Stimulated activated CD8-positive, alpha-beta memory T cell treated with anti-CD3 and anti-CD28 coated beads, Interleukin-2, amount 100 ng/mL, for 48 hours (primary cell): ENCODE results near the gene SMYD4.
"Not testable (repeated sequence)": the region's sequence is repeated elsewhere in the genome, so short reads cannot be mapped to it uniquely, and the experiment has no call there.

Experiments
- DNase-seq, 2 donors: peaks; one replicate each; pipeline ENCODE4 v3.0.0-alpha.2; 2020; ENCODE audit warnings: low read depth in 2 of 2

Gene SMYD4

DNA sequence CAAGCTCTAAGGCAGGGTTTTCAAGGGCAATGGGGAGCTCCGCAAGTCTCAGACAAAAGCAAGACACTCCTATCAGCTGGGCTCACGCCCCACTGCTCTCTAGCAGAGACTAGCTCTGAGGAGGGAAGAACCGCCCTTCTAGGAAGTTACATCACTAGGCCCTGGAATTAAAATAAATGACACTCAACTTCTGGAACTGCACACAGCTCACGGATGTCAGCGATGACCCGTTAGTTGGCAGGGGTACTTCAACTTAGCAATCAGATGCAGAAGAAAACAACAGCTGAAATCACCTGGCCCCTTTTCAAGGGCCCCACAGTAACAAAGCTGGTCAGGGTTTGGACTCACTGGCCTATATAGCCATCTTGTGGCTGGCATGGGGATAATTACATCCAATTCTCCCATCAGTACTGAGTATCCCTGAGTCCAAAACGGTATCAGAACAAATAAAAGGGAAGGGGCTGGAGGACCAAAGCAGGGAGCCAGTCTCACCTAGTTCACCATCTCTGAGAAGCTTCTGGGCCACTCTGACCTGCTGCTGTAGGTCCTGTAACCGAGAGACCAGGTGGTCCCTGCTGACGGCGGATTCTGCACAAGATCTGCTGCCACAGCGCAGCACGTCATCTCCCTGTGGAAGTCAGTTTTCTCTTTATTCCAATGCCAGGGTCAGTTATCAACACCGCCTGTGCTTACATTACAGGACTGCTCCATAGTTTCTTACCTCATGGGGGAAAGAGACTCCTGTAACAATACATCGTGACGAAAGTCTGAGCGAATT lies 45.7 kb downstream of the SMYD4 start:
- DNase-seq, result no peak

DNA sequence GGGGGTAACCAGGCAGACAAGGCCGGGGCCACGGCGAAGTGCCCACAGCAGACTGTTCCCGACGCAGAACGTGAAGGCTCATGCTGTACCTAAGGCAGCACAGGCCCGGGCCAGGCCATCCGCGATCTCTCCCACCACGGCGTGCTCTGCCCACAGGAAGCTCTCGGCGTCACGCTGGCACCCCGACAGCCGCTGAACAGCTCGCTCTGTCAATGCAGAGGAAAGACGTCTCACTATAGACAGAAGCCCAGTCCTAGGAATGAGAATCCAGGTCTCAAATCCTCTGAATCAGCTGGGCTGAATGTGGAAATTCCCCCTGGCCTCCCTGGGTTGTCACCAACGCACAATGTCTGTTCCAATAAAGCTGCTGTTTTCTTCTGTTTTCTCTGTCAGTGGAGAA lies 46.4 kb downstream of the SMYD4 start:
- DNase-seq, result no peak

DNA sequence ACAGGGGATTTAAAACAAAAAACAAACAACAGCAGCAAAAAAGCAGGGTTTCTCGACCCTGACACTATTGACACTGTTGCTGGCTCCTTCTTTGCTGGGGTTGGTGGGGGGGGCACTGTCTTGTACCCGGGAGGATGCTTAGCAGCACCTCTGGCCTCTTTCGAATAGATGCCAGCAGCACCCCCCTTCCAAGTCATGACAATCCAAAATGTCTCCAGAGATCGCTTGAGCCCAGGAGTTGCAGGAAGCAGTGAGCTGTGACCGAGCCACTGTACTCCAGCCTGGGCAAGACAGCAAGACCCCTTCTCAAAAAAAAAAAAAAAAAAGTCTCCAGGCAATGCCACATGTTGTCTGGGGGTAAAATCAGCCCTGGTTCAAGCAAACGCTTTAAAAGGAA lies 47.5 kb downstream of the SMYD4 start:
- no peak for DNase-seq

DNA sequence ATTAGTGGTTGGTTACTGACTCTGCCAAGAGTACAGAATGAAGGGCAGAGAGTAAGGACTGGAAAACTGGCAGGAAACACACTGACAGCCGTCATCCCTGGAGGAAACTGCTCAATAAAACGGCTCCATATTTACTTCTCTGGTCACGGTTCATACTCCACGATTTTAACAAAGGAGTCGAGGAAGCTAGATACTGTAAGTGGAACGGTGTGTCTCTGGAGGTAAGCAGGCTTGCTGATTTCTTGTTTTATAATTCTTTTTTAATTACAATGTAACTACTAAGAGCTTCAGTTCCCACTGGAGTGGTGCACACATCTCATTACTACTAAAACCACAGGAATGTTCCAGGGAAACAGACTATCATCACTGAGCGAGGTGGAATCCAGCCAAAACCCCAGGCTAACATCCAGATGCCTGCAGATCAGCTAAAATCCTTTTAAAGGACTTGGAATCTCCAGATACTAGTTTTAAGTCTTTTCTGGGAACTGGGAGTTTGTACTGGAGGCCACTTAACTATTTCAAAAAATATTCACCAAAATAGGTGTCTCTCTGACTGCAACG lies 50.1 kb downstream of the SMYD4 start:
- DNase-seq, result no peak

DNA sequence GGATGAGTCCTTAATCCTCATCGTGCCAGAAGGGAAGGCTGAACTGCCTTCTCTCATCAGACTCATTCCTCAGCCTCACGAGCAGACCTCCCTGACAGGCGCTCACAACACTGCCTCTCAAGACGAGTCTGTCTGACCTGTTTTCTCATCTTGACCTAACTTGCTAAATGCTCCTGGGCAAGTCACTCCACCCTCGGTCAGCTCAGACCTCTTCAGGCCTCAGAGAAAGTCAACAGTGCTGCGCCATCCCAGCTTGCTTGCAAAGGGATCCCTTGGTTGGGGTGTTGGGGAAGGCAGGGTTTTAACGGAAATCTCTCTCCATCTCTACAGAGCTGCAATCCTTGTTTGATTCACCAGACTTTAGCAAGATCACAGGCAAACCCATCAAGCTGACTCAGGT lies 52.8 kb downstream of the SMYD4 start:
- no peak for DNase-seq

DNA sequence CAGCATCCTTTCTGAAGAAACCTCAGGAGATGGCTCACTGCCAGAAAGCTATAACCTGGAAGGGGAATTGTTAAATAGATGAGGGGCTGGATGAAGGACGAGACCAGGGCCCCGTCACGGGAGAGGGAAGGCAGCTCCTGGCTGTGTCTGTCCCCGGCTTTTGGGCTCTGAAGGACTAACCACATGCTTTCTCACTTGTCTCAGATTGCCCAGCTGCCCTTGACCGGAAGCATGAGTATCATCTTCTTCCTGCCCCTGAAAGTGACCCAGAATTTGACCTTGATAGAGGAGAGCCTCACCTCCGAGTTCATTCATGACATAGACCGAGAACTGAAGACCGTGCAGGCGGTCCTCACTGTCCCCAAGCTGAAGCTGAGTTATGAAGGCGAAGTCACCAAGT lies 53.4 kb downstream of the SMYD4 start:
- DNase-seq, result no peak

DNA sequence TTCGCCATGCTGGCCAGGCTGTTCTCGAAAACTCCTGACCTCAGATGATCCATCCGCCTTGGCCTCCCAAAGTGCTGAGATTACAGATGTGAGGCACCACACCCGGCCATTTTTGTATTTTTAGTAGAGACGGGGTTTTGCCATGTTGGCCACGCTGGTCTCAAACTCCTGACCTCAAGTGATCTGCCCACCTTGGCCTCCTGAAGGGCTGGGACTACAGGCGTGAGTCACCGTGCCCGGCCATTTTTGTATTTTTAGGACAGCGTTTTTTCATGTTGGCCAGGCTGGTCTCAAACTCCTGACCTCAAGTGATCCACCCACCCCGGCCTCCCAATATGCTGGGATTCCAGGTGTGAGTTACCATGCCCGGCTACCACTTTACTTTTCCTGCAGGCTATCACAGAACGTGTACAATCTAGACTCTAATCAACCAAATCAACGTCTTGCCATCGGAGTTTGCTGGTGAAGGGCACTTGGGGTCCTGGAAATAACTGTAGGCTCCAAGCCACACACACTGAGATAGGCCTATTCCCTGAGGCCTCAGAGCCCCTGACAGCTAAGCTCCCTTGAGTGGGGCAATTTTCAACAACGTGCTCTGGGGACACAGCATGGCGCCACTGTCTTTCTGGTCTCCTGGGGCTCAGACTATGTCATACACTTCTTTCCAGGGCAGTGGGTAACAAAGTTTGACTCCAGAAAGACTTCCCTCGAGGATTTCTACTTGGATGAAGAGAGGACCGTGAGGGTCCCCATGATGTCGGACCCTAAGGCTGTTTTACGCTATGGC lies 55.1 kb downstream of the SMYD4 start:
- DNase-seq, result no peak

DNA sequence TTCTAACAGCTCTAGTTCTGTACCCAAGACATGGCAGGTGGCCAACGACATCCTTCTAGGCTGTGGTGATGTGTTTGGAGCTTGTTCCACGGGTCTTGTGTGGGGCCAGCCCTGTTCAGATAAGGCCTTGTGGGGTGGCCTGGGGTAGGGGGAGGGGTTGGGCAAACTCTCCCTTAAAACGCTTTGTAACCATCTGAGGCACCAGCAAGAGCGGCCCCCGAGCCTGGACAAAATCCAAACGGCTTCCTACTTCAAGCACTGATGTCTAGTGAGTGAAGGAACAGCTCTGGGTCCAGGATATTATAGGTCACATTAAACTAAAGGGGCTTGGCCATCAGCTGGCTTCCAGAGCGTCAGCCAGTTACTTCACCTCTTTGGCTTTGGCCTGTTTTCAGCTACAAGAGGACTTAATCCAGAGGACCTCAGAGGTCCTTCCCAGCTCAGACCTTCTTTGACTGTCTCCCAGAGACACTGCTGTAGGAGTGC lies 56.0 kb downstream of the SMYD4 start:
- no peak for DNase-seq

DNA sequence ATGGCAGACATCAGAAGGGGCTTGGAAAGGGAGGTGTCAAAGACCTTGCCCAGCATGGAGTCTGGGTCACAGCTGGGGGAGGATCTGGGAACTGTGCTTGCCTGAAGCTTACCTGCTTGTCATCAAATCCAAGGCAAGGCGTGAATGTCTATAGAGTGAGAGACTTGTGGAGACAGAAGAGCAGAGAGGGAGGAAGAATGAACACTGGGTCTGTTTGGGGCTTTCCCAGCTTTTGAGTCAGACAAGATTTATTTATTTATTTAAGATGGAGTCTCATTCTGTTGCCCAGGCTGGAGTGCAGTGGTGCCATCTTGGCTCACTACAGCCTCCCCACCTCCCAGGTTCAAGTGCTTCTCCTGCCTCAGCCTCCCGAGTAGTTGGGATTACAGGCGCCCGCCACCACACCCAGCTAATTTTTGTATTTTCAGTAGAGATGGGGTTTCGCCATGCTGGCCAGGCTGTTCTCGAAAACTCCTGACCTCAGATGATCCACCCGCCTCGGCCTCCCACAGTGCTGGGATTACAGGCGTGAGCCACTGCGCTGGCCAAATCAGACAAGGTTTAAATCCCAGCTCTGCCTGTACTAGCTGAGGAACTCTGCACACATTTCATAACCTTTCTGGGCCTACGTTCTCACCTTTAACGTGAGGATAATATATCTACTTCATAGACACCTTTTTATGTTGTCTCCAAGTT lies 56.6 kb downstream of the SMYD4 start:
- not testable (repeated sequence) for DNase-seq

DNA sequence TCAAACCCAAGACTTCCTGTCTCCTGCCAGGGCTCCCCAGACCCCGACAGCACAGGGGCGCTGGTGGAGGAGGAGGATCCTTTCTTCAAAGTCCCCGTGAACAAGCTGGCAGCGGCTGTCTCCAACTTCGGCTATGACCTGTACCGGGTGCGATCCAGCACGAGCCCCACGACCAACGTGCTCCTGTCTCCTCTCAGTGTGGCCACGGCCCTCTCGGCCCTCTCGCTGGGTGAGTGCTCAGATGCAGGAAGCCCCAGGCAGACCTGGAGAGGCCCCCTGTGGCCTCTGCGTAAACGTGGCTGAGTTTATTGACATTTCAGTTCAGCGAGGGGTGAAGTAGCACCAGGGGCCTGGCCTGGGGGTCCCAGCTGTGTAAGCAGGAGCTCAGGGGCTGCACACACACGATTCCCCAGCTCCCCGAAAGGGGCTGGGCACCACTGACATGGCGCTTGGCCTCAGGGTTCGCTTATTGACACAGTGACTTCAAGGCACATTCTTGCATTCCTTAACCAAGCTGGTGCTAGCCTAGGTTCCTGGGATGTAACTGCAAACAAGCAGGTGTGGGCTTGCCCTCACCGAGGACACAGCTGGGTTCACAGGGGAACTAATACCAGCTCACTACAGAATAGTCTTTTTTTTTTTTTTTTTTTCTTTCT lies 59.8 kb downstream of the SMYD4 start:
- DNase-seq, result no peak

DNA sequence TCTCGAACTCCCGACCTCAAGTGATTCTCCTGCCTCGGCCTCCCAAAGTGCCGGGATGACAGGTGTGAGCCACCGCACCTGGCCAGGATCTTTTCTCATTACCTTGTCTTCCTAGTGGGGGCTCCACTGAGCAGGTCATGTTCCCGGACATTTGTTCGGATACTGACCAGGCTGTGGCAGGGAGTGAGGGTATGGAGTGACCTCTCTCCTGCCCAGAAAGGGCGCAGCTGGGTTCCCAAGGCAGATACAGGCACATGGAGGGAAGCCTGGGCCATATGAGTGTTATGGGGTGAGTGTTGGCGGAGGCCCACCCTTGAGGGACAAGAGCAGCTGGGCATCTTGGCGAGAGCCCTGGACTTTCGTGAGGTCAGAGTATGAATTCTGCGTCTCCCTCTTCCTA lies 62.3 kb downstream of the SMYD4 start:
- DNase-seq, result no peak

DNA sequence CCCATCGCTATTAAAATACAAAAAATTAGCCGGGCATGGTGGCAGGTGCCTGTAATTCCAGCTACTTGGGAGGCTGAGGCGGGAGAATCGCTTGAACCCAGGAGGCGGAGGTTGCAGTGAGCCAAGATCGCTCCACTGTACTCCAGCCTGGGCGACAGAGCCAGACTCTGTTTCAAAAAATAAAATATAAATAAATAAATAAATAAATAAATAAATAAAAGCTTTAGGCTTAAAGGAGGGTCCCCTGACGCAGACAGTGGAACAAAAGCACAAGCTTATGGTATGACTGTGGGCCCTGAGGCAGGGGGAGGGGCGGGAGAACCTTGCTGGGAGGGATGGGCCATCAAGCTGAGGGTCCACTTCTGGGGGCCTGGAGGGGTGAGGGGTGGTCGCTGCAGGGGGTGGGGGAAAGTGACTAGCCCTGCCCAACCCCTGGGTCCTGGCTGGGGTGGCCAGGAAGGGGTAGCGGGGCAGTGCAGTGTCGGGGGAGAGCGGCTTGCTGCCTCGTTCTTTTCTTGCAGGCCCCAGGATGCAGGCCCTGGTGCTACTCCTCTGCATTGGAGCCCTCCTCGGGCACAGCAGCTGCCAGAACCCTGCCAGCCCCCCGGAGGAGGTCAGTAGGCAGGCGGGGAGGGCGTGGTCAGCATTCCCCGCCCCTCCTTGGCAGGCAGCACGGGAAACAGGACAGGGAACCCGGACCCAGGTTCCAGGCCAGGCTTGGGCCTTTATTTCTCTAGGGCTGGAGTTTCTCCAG lies 63.1 kb downstream of the SMYD4 start:
- DNase-seq, result no peak

DNA sequence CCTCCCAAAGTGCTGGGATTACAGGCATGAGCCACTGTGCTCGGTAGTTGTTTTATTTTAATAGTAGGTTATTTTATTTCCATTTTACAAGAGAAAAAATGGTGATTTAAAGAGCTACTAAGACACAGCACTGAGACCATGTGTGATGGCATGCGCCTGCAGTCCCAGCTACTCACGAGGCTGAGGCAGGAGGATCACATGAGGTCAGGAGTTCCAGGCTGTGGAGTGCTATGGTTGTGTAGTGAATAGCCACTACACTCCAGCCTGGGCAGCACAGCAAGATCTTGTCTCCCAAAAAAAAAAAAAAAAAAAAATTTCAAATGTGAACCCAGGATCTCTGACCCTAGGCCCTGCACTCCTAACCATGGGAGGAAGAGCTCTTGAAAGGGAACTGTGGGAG lies 64.1 kb downstream of the SMYD4 start:
- no peak for DNase-seq

DNA sequence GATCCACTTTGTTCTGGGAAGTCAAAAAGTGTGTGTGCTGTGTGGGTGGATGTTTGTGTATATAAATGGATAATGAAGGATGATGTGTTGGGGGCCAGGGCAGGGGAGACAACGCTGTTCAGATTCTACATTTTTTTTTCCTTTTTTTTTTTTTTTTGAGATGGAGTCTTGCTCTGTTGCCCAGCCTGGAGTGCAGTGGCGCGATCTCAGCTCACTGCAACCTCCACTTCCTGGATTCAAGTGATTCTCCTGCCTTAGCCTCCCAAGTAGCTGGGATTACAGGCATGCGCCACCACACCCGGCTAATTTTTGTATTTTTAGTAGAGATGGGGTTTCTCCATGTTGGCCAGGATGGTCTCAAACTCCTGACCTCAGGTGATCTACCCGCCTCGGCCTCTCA lies 65.0 kb downstream of the SMYD4 start:
- DNase-seq, result not testable (repeated sequence)

DNA sequence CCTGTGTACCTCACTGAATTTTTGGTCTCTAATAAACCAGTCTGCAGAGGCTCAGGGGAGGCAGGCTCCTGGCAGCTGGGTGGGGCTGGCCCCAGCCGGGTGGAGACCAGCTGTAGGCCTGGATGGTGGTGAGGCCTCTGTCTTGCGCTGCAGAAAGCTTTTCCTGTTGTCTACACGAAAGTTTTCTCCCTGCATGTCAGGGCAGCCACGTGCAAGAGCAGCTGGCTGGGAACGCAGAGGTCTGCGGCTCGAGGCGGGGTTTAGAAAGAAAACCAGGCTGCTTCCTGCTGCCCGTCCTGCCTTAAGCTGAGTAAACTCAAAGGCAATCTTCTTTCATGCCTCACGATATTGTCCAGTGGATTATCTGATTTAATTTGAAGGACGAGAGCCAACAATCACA lies 65.4 kb downstream of the SMYD4 start:
- DNase-seq, result peak; percentile 13 to 18

DNA sequence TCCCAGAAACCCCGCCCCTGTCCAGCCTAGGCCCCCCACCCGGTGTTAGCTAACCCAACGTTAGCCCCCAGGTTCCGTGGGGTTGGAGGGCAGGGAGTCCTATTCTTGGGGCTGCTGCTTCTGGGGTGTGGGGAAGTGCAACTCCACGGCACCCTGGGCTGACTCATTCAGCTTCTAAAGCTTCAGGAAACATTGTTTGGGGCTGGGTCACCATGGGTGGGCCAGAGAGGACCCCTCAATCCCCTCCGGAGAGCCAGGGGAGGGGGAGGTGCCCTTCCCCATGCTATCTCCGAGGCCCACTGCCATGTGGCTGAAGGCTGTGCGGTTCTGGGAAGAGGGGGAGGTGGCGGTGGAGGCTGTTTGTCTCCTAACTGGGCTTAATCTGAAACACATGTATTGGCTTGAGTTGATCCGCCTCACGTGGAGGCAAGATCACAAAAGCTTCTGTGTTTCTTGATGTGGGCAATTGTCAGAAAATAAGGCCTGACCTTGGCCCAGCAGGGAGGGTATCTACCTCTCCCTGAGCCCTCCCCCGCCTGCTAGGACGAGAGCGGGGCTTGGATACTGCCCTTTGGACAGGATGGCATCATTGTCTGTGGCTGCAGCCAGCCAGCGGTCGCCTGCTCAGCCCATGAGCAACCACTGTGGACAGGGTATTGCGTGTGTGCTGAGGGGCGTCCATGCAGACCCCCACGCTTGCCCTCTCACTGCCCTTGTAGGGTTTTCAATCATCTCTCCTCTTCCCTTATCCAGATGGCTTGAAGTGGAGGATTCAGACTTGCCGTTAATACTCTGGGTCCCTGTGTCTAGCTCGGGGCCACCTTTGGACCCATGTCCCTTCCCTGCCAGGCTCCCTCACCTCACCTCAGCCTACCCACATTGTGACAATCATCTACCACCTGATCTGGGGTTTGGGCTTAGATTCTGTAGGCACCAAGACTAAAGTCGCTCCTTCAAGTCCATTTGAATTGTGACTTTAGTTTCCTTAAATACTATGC lies 66.5 kb downstream of the SMYD4 start:
- DNase-seq, result no peak

DNA sequence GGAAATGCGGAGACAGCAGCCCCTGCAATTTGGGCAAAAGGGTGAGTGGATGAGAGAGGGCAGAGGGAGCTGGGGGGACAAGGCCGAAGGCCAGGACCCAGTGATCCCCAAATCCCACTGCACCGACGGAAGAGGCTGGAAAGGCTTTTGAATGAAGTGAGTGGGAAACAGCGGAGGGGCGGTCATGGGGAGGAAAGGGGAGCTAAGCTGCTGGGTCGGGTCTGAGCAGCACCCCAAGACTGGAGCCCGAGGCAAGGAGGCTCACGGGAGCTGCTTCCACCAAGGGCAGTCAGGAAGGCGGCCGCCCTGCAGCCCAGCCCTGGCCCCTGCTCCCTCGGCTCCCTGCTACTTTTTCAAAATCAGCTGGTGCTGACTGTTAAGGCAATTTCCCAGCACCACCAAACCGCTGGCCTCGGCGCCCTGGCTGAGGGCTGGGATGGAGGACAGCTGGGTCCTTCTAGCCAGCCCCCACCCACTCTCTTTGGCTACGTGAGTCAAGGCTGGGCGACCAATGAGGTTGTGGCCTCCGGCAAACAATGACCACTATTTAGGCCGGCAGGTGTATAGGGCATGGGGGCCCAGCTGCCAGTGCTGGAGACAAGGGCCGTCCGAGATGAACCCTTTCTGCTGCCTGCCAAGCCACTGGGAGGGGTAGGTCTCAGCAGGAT lies 67.3 kb downstream of the SMYD4 start:
- DNase-seq, result no peak

DNA sequence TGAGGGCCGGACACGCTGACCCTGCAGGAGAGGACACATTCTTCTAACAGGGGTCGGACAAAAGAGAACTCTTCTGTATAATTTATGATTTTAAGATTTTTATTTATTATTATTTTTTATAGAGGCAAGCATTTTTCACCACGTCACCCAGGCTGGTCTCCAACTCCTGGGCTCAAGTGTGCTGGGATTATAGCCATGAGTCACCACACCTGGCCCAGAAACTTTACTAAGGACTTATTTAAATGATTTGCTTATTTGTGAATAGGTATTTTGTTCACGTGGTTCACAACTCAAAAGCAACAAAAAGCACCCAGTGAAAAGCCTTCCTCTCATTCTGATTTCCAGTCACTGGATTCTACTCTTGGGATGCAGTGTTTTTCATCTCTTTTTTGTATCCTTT lies 70.2 kb downstream of the SMYD4 start:
- DNase-seq, result no peak

DNA sequence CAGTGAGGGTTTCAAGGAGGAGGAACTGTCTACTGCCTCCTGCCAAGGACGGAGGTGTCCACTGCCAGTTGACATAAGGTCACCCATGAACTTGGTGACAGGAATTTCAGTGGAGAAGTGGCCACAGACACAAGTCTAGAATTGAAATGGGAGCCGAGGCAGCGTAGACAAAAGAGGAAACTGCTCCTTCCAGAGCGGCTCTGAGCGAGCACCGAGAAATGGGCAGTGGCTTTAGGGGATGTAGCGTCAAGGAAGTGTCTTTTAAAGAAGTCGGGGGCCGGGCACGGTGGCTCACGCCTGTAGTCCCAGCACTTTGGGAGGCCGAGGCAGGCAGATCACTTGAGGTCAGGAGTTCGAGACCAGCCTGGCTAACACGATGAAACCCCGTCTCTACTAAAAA lies 70.9 kb downstream of the SMYD4 start:
- no peak for DNase-seq
